GM23338 (cell line): ENCODE data around the gene LMO7. TPM values are rescaled to one million over a fixed set of nuclear protein-coding genes. Genes with fewer than 3 reads are reported as not detected.

Source experiments
- ATAC-seq: fragments of 200-7000 bp; cut with Tn5 transposase; 3 replicates; pipeline ENCODE4 v1.9.1; 2020
- DNase-seq: peaks from one replicate; pipeline ENCODE4 v3.0.0-alpha.2; 2015; ENCODE audit warnings: low spot score
- H2AFZ ChIP-seq: fragments of 200-600 bp; sonication (generic); 2 replicates; pipeline ENCODE4 v1.8.0; 2016; ENCODE audit warnings: antibody characterized with exemption, mild to moderate bottlenecking, moderate library complexity
- H3F3A ChIP-seq: fragments of 200-600 bp; sonication (generic); replicated peaks from 2 replicates; pipeline ENCODE4 v1.8.0; 2017; ENCODE audit warnings: antibody characterized with exemption, mixed run types, low read depth
- H3K27ac ChIP-seq: fragments of 200-600 bp; sonication (generic); 2 replicates; pipeline ENCODE4 v1.6.1; 2016; ENCODE audit warnings: low read depth
- H3K27me3 ChIP-seq: fragments of 200-600 bp; sonication (generic); 2 replicates; pipeline ENCODE4 v1.8.0; 2016; ENCODE audit warnings: mild to moderate bottlenecking, mixed run types, moderate library complexity; ENCODE audit not compliant: insufficient read depth
- H3K36me3 ChIP-seq: fragments of 200-600 bp; sonication (generic); 2 replicates; pipeline ENCODE4 v1.8.0; 2016; ENCODE audit warnings: mild to moderate bottlenecking; ENCODE audit not compliant: insufficient read depth
- H3K4me1 ChIP-seq: fragments of 200-600 bp; sonication (generic); 2 replicates; pipeline ENCODE4 v1.8.0; 2016; ENCODE audit warnings: mild to moderate bottlenecking, moderate library complexity; ENCODE audit not compliant: insufficient read depth
- H3K4me2 ChIP-seq: fragments of 200-600 bp; sonication (generic); 2 replicates; pipeline ENCODE4 v1.7.1; 2017; ENCODE audit warnings: mixed run types
- H3K4me3 ChIP-seq: fragments of 200-600 bp; sonication (generic); 2 replicates; pipeline ENCODE4 v1.6.1; 2016; ENCODE audit warnings: mixed run types
- H3K79me2 ChIP-seq: fragments of 200-600 bp; sonication (generic); replicated peaks from 2 replicates; pipeline ENCODE4 v1.8.0; 2017; ENCODE audit warnings: mild to moderate bottlenecking; ENCODE audit not compliant: insufficient read depth
- H3K9me2 ChIP-seq: fragments of 200-600 bp; sonication (generic); 2 replicates; pipeline ENCODE4 v1.8.0; 2017; ENCODE audit not compliant: insufficient read depth
- H4K20me1 ChIP-seq: fragments of 200-600 bp; sonication (generic); replicated peaks from 2 replicates; pipeline ENCODE4 v1.8.0; 2017; ENCODE audit warnings: mild to moderate bottlenecking; ENCODE audit not compliant: insufficient read depth
- H3K27ac Mint-ChIP-seq: 2 replicates; pipeline ENCODE4 v1.8.0; 2020; ENCODE audit warnings: inconsistent platforms, mild to moderate bottlenecking, moderate library complexity, mixed read lengths
- H3K27me3 Mint-ChIP-seq: 3 replicates; pipeline ENCODE4 v1.8.0; 2022; ENCODE audit warnings: low read depth, mild to moderate bottlenecking, moderate library complexity, mixed read lengths, inconsistent platforms; ENCODE audit not compliant: insufficient read depth, poor library complexity
- H3K36me3 Mint-ChIP-seq: 3 replicates; pipeline ENCODE4 v1.8.0; 2021; ENCODE audit warnings: low read depth, mild to moderate bottlenecking, inconsistent platforms, moderate library complexity, mixed read lengths
- H3K4me1 Mint-ChIP-seq: 3 replicates; pipeline ENCODE4 v1.8.0; 2020; ENCODE audit warnings: mild to moderate bottlenecking, inconsistent platforms, mixed read lengths
- H3K4me3 Mint-ChIP-seq: 3 replicates; pipeline ENCODE4 v1.8.0; 2021; ENCODE audit warnings: moderate library complexity, mild to moderate bottlenecking, inconsistent platforms, mixed read lengths
- H3K9me3 Mint-ChIP-seq: 3 replicates; pipeline ENCODE4 v1.8.0; 2020; ENCODE audit warnings: moderate library complexity, mild to moderate bottlenecking, inconsistent platforms, mixed read lengths
- CREB1 ChIP-seq: fragments of 250-450 bp; sonication (Bioruptor Pico); IDR thresholded peaks from 2 replicates; pipeline ENCODE4 v1.5.0; 2020; ENCODE audit warnings: low read depth, mild to moderate bottlenecking, moderate library complexity
- CTCF ChIP-seq, 2 experiments: fragments of 200-600 bp in 1 of 2; sonication (generic) in 1 of 2; conservative IDR thresholded peaks; 2 replicates each; pipeline versions ENCODE4 v1.5.1 to v1.6.1; 2016 to 2017; ENCODE audit warnings: antibody characterized with exemption in 2 of 2, low read depth in 2 of 2, mild to moderate bottlenecking in 2 of 2, moderate library complexity in 1 of 2
- EZH2phosphoT487 ChIP-seq: fragments of 200-600 bp; sonication (generic); IDR thresholded peaks from one replicate; pipeline ENCODE4 v1.8.1; 2018; ENCODE audit warnings: antibody characterized with exemption; ENCODE audit not compliant: unreplicated experiment
- JUNB ChIP-seq: IDR thresholded peaks from one replicate; pipeline ENCODE4 v1.6.1; 2016; ENCODE audit warnings: antibody characterized with exemption; ENCODE audit not compliant: unreplicated experiment
- NANOG ChIP-seq: IDR thresholded peaks from 2 replicates; pipeline ENCODE4 v1.6.1; 2016; ENCODE audit warnings: antibody characterized with exemption, borderline replicate concordance
- POLR2AphosphoS5 ChIP-seq: IDR thresholded peaks from 2 replicates; pipeline ENCODE4 v1.6.1; 2016; ENCODE audit warnings: antibody characterized with exemption, low read depth
- STAT1 ChIP-seq: IDR thresholded peaks from one replicate; pipeline ENCODE4 v1.6.1; 2016; ENCODE audit warnings: antibody characterized with exemption; ENCODE audit not compliant: unreplicated experiment
- ZNF331 ChIP-seq: fragments of 250-450 bp; sonication (Bioruptor Pico); IDR thresholded peaks from 2 replicates; pipeline ENCODE4 v1.5.0; 2020; ENCODE audit warnings: low read depth, mild to moderate bottlenecking, moderate library complexity
- polyA plus RNA-seq: library from polyadenylated mRNA; unstranded; fragments of >200 nt; fragmentation: Nextera tagmentation; extraction: Ambion mirVana; gene quantifications from 2 replicates; pipeline ENCODE4 v1.2.1, GENCODE V29; 2016
- total RNA-seq: library from RNA; depleted of rRNA; stranded (reverse); fragments of >200 nt; shearing (Covaris generic); gene quantifications from 2 replicates; pipeline ENCODE4 v1.2.3, GENCODE V29; 2014

LMO7 gene
- total and polyA plus RNA-seq, 2 experiments from 2014 or later, result 22.3 to 26.9 TPM

GRCh38 chr13:75618308-75618707 lies 17.8 kb upstream of the LMO7 start (continued):
- TF ChIP-seq CTCF (conservative IDR thresholded peaks at IDR 0.05; ENCODE audit: low read depth in 2 of 2) (no peak), NANOG (no peak), STAT1 (no peak), CREB1 (CRISPR knock-in tag) (no peak), JUNB (no peak), ZNF331 (CRISPR knock-in tag) (no peak), EZH2phosphoT487 (no peak)

- H3F3A ChIP-seq, result no peaks in the 10 kb centered on the region
- H3K27me3 Mint-ChIP-seq, result no peaks in the 10 kb centered on the region
- no peaks in the 10 kb centered on the region for H4K20me1 ChIP-seq
- 0 out of 2 replicates have a peak, but pooled peaks cover 4% of the 10 kb centered on the region for H3K9me2 ChIP-seq
- TF ChIP-seq EZH2phosphoT487 (no peak), POLR2AphosphoS5 (no peak)
- H3K36me3 Mint-ChIP-seq, result no peaks in the 10 kb centered on the region
- H3K9me3 Mint-ChIP-seq, result no peaks in the 10 kb centered on the region
- H3K27me3 ChIP-seq, result no peaks in the 10 kb centered on the region
- no peak overlapping the region for H3K27ac Mint-ChIP-seq
- H3K27ac ChIP-seq, result no peak overlapping the region
- H2AFZ ChIP-seq, result no peak overlapping the region
- H3K4me3 Mint-ChIP-seq, result no peak overlapping the region
- H3K4me1 Mint-ChIP-seq, result no peaks in the 10 kb centered on the region
- no peak overlapping the region for H3K4me3 ChIP-seq
- no peaks in the 10 kb centered on the region for H3K36me3 ChIP-seq
- no peak for DNase-seq
- no peak overlapping the region for H3K4me2 ChIP-seq
- H3K79me2 ChIP-seq, result no peaks in the 10 kb centered on the region
- no peaks in the 10 kb centered on the region for H3K4me1 ChIP-seq
- no peak for ATAC-seq
These were observed 16.1 kb upstream of the LMO7 start for GRCh38 chr13:75620020-75620419.

- Histone ChIP-seq H3K4me1 (no peaks in the 10 kb centered on the region), H3K4me3 (no peak overlapping the region), H3K27me3 (no peaks in the 10 kb centered on the region), H4K20me1 (no peaks in the 10 kb centered on the region), H3F3A (no peaks in the 10 kb centered on the region), H3K9me2 (0 out of 2 replicates have a peak, but pooled peaks cover 4% of the 10 kb centered on the region), H3K36me3 (no peaks in the 10 kb centered on the region), H2AFZ (no peak overlapping the region), H3K27ac (no peak overlapping the region), H3K4me2 (no peak overlapping the region), H3K79me2 (no peaks in the 10 kb centered on the region)
- no peak for ATAC-seq
- no peak for DNase-seq
- H3K9me3 Mint-ChIP-seq, result no peaks in the 10 kb centered on the region
- peaks cover 4% of the 10 kb centered on the region; the same call in 1 of the 3 replicates for H3K36me3 Mint-ChIP-seq
- no peaks in the 10 kb centered on the region for H3K4me1 Mint-ChIP-seq
- no peak for TF ChIP-seq CTCF (conservative IDR thresholded peaks at IDR 0.05; ENCODE audit: low read depth in 2 of 2)
- no peaks in the 10 kb centered on the region for H3K27me3 Mint-ChIP-seq
- H3K4me3 Mint-ChIP-seq, result no peak overlapping the region
- H3K27ac Mint-ChIP-seq, result no peak overlapping the region
These were observed 15.0 kb upstream of the LMO7 start for GRCh38 chr13:75621147-75621546.
